Activated CD4-positive, alpha-beta T cell treated with anti-CD3 and anti-CD28 coated beads, Interleukin-2, amount 10 ng/mL, durations not matched to agents 24 days and 14 days (primary cell): Measurements from ENCODE around the gene FGGY. TPM values are rescaled to one million over a fixed set of nuclear protein-coding genes. Genes with fewer than 3 reads are reported as not detected.
"Not testable (repeated sequence)": the region's sequence is repeated elsewhere in the genome, so short reads cannot be mapped to it uniquely, and the experiment has no call there.

Source experiments
- DNase-seq: peaks from one replicate; pipeline ENCODE4 v3.0.0; 2022
- H3K27ac Mint-ChIP-seq: one replicate; pipeline ENCODE4 v1.8.0; 2022; ENCODE audit warnings: mild to moderate bottlenecking, mixed read lengths
- H3K27me3 Mint-ChIP-seq: one replicate; pipeline ENCODE4 v1.8.0; 2022; ENCODE audit warnings: mixed read lengths
- H3K36me3 Mint-ChIP-seq: one replicate; pipeline ENCODE4 v1.8.0; 2022; ENCODE audit warnings: low read depth, mild to moderate bottlenecking, mixed read lengths
- H3K4me1 Mint-ChIP-seq: one replicate; pipeline ENCODE4 v1.8.0; 2021; ENCODE audit warnings: mixed read lengths
- H3K4me3 Mint-ChIP-seq: one replicate; pipeline ENCODE4 v1.8.0; 2022; ENCODE audit warnings: mild to moderate bottlenecking, moderate library complexity, mixed read lengths
- H3K9me3 Mint-ChIP-seq: one replicate; pipeline ENCODE4 v1.8.0; 2021; ENCODE audit warnings: mixed read lengths
- intact Hi-C: fragments of 100-400 bp; cut with micrococcal nuclease; formaldehyde crosslinking; loops from one replicate; pipeline ENCODE4 v1.15.1; 2023
- total RNA-seq: library from RNA; stranded (reverse); gene quantifications from 2 replicates; pipeline ENCODE4 v1.2.3, GENCODE V29; 2022

FGGY gene
- total RNA-seq, 1 donor from 2014 or later, result 8.1 TPM

GRCh38 chr1:59543211-59543668 lies 246.3 kb downstream of the FGGY start:
- Mint-ChIP-seq H3K36me3 (no peaks in the 10 kb centered on the region), H3K27ac (no peak overlapping the region), H3K27me3 (no peaks in the 10 kb centered on the region), H3K4me3 (no peak overlapping the region), H3K4me1 (peaks cover 3% of the 10 kb centered on the region), H3K9me3 (no peaks in the 10 kb centered on the region)
- no peak for DNase-seq
- intact Hi-C loops, result no loop called here

- Mint-ChIP-seq H3K27me3 (no peaks in the 10 kb centered on the region), H3K4me1 (peaks cover 3% of the 10 kb centered on the region), H3K9me3 (no peaks in the 10 kb centered on the region), H3K36me3 (no peaks in the 10 kb centered on the region), H3K4me3 (no peak overlapping the region), H3K27ac (no peak overlapping the region)
- intact Hi-C loops, result no loop called here
- DNase-seq, result no peak
These were observed 247.9 kb downstream of the FGGY start for GRCh38 chr1:59544615-59545293.

- intact Hi-C loops, result no loop called here
- no peaks in the 10 kb centered on the region for H3K36me3 Mint-ChIP-seq
- no peaks in the 10 kb centered on the region for H3K27me3 Mint-ChIP-seq
- no peak for DNase-seq
- no peak overlapping the region for H3K4me3 Mint-ChIP-seq
- no peak overlapping the region for H3K27ac Mint-ChIP-seq
- H3K4me1 Mint-ChIP-seq, result peaks cover 3% of the 10 kb centered on the region
- no peaks in the 10 kb centered on the region for H3K9me3 Mint-ChIP-seq
These were observed 248.9 kb downstream of the FGGY start for GRCh38 chr1:59545830-59546229.

- no peaks in the 10 kb centered on the region for H3K27me3 Mint-ChIP-seq
- no peaks in the 10 kb centered on the region for H3K9me3 Mint-ChIP-seq
- H3K27ac Mint-ChIP-seq, result no peak overlapping the region
- no peaks in the 10 kb centered on the region for H3K36me3 Mint-ChIP-seq
- no peak for DNase-seq
- H3K4me3 Mint-ChIP-seq, result no peak overlapping the region
- H3K4me1 Mint-ChIP-seq, result peaks cover 3% of the 10 kb centered on the region
- intact Hi-C loops, result no loop called here
These were observed 252.4 kb downstream of the FGGY start for GRCh38 chr1:59549066-59549837.

- Mint-ChIP-seq H3K27me3 (no peaks in the 10 kb centered on the region), H3K4me3 (no peak overlapping the region), H3K4me1 (no peaks in the 10 kb centered on the region), H3K9me3 (no peaks in the 10 kb centered on the region), H3K36me3 (no peaks in the 10 kb centered on the region), H3K27ac (no peak overlapping the region)
- intact Hi-C loops, result no loop called here
- no peak for DNase-seq
These were observed 253.0 kb downstream of the FGGY start for GRCh38 chr1:59549903-59550302.

GRCh38 chr1:59552007-59552406 lies 255.1 kb downstream of the FGGY start:
- H3K27ac Mint-ChIP-seq, result no peak overlapping the region
- H3K4me3 Mint-ChIP-seq, result no peak overlapping the region
- H3K27me3 Mint-ChIP-seq, result no peaks in the 10 kb centered on the region
- H3K4me1 Mint-ChIP-seq, result no peaks in the 10 kb centered on the region
- DNase-seq, result no peak
- H3K9me3 Mint-ChIP-seq, result peaks cover 8% of the 10 kb centered on the region
- intact Hi-C loops, result no loop called here
- H3K36me3 Mint-ChIP-seq, result peaks cover 1% of the 10 kb centered on the region

GRCh38 chr1:59553371-59553770 lies 256.5 kb downstream of the FGGY start:
- Mint-ChIP-seq H3K9me3 (peaks cover 18% of the 10 kb centered on the region), H3K27ac (no peak overlapping the region), H3K27me3 (no peaks in the 10 kb centered on the region), H3K36me3 (peaks cover 9% of the 10 kb centered on the region), H3K4me3 (no peak overlapping the region), H3K4me1 (no peaks in the 10 kb centered on the region)
- intact Hi-C loops, result no loop called here
- DNase-seq, result no peak

- intact Hi-C loops, result no loop called here
- H3K27ac Mint-ChIP-seq, result no peak overlapping the region
- peaks cover 10% of the 10 kb centered on the region for H3K36me3 Mint-ChIP-seq
- no peaks in the 10 kb centered on the region for H3K27me3 Mint-ChIP-seq
- no peak overlapping the region for H3K4me3 Mint-ChIP-seq
- peaks cover 18% of the 10 kb centered on the region for H3K9me3 Mint-ChIP-seq
- no peaks in the 10 kb centered on the region for H3K4me1 Mint-ChIP-seq
- DNase-seq, result no peak
These were observed 257.2 kb downstream of the FGGY start for GRCh38 chr1:59554011-59554663.

GRCh38 chr1:59554752-59555151 lies 257.9 kb downstream of the FGGY start:
- no peak for DNase-seq
- Mint-ChIP-seq H3K27ac (no peak overlapping the region), H3K4me3 (no peak overlapping the region), H3K36me3 (peaks cover 10% of the 10 kb centered on the region), H3K9me3 (peaks cover 18% of the 10 kb centered on the region), H3K4me1 (no peaks in the 10 kb centered on the region), H3K27me3 (no peaks in the 10 kb centered on the region)
- intact Hi-C loops, result no loop called here

GRCh38 chr1:59556398-59556797 lies 259.5 kb downstream of the FGGY start:
- no peaks in the 10 kb centered on the region for H3K27me3 Mint-ChIP-seq
- intact Hi-C loops, result no loop called here
- peaks cover 10% of the 10 kb centered on the region for H3K36me3 Mint-ChIP-seq

GRCh38 chr1:59556802-59557548 lies 260.1 kb downstream of the FGGY start:
- H3K9me3 Mint-ChIP-seq, result peaks cover 18% of the 10 kb centered on the region
- no peak for DNase-seq
- no peak overlapping the region for H3K4me3 Mint-ChIP-seq
- H3K27me3 Mint-ChIP-seq, result no peaks in the 10 kb centered on the region
- peaks cover 6% of the 10 kb centered on the region for H3K4me1 Mint-ChIP-seq
- intact Hi-C loops, result no loop called here
- H3K36me3 Mint-ChIP-seq, result peaks cover 10% of the 10 kb centered on the region
- H3K27ac Mint-ChIP-seq, result no peak overlapping the region

More at GRCh38 chr1:59556398-59556797, 259.5 kb downstream of the FGGY start:
- DNase-seq, result no peak
- Mint-ChIP-seq H3K4me1 (peaks cover 6% of the 10 kb centered on the region), H3K4me3 (no peak overlapping the region), H3K27ac (no peak overlapping the region), H3K9me3 (peaks cover 18% of the 10 kb centered on the region)

GRCh38 chr1:59557549-59557885 lies 260.6 kb downstream of the FGGY start:
- Mint-ChIP-seq H3K36me3 (peaks cover 10% of the 10 kb centered on the region), H3K9me3 (peaks cover 18% of the 10 kb centered on the region), H3K4me1 (peaks cover 6% of the 10 kb centered on the region), H3K4me3 (no peak overlapping the region), H3K27me3 (no peaks in the 10 kb centered on the region), H3K27ac (no peak overlapping the region)
- no peak for DNase-seq
- intact Hi-C loops, result no loop called here

- H3K27me3 Mint-ChIP-seq, H3K36me3 Mint-ChIP-seq, intact Hi-C loops, H3K4me1 Mint-ChIP-seq, H3K4me3 Mint-ChIP-seq, DNase-seq, H3K27ac Mint-ChIP-seq: not testable (repeated sequence)
- peaks cover 26% of the 10 kb centered on the region for H3K9me3 Mint-ChIP-seq
These were observed 261.7 kb downstream of the FGGY start for GRCh38 chr1:59558580-59558979.
